SK-N-MC (cell line): ENCODE measurements around the gene CTDSP1.

Experiments used
- DNase-seq: peaks from one replicate; pipeline ENCODE4 v3.0.0-alpha.2; 2011; ENCODE audit warnings: low read depth, low spot score
- H3K27ac ChIP-seq: fragments of 200-600 bp; sonication (generic); 2 replicates; pipeline ENCODE4 v1.5.1; 2016; ENCODE audit warnings: mixed run types
- H3K36me3 ChIP-seq: fragments of 200-600 bp; sonication (generic); 2 replicates; pipeline ENCODE4 v1.6.1; 2017; ENCODE audit warnings: antibody characterized with exemption, low read length, mixed read lengths; ENCODE audit not compliant: insufficient read depth
- H3K4me3 ChIP-seq: fragments of 200-600 bp; sonication (generic); 2 replicates; pipeline ENCODE4 v1.5.1; 2016
- H3K9ac ChIP-seq: fragments of 200-600 bp; sonication (generic); 2 replicates; pipeline ENCODE4 v1.8.0; 2017; ENCODE audit warnings: mixed run types, mixed read lengths; ENCODE audit not compliant: insufficient read length
- H3K9me3 ChIP-seq: fragments of 200-600 bp; sonication (generic); 2 replicates; pipeline ENCODE4 v1.6.1; 2017; ENCODE audit warnings: low read depth, mild to moderate bottlenecking, antibody characterized with exemption, low read length, moderate library complexity, mixed read lengths
- EZH2 ChIP-seq: fragments of 200-600 bp; sonication (generic); IDR thresholded peaks from one replicate; pipeline ENCODE4 v1.6.1; 2017; ENCODE audit warnings: antibody characterized with exemption
- FOXP2 ChIP-seq: optimal IDR thresholded peaks from 2 replicates; pipeline ENCODE3; 2011; ENCODE audit warnings: mild to moderate bottlenecking, moderate library complexity; ENCODE audit not compliant: insufficient read depth; ENCODE audit errors: extremely low read length, control extremely low read depth
- POLR2AphosphoS5 ChIP-seq: IDR thresholded peaks from 2 replicates; pipeline ENCODE4 v1.6.1; 2012; ENCODE audit warnings: mild to moderate bottlenecking, low read depth, low read length, borderline replicate concordance

CTDSP1 gene

GRCh38 chr2:218395826-218396687 lies 3.6 kb upstream of the CTDSP1 start:
- Histone ChIP-seq H3K36me3 (no peaks in the 10 kb centered on the region), H3K9me3 (no peaks in the 10 kb centered on the region), H3K27ac (peak overlapping the region; percentile 97), H3K9ac (peak overlapping the region; percentile 90), H3K4me3 (peak overlapping the region; percentile 94)
- DNase-seq: peak; percentile 89
- TF ChIP-seq FOXP2 (peak; percentile 15), POLR2AphosphoS5 (peak; percentile 74), EZH2 (no peak)

GRCh38 chr2:218396688-218397462 lies 2.8 kb upstream of the CTDSP1 start:
- Histone ChIP-seq H3K4me3 (peak overlapping the region; percentile 94), H3K9me3 (no peaks in the 10 kb centered on the region), H3K27ac (peak overlapping the region; percentile 97), H3K36me3 (peaks cover 7% of the 10 kb centered on the region; the same call in 1 of the 2 replicates), H3K9ac (peak overlapping the region; percentile 90)
- DNase-seq: no peak
- TF ChIP-seq POLR2AphosphoS5 (no peak), EZH2 (no peak), FOXP2 (no peak)

DNA sequence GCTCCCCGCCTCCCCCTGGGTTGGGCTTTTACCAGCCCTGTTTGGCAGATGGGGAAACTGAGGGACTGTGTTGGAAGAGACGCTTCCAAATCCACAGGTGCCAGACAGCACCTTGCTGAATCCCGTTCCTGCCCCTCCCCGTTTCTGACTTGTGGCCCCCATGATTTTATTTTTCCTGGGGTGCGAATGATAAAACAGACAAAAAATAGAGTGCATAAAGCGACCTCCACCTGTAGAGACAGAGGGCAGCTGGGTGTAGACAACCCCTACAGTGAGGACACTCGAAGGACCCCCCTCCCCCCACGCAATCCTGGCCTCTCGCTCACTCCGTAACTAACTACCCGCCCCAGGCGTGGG lies 2.2 kb upstream of the CTDSP1 start:
- peaks cover 12% of the 10 kb centered on the region; the same call in 1 of the 2 replicates for H3K36me3 ChIP-seq
- no peak for TF ChIP-seq EZH2
- no peak for TF ChIP-seq FOXP2
- no peak for TF ChIP-seq POLR2AphosphoS5
- H3K9me3 ChIP-seq: no peaks in the 10 kb centered on the region
- peak overlapping the region; percentile 97 for H3K27ac ChIP-seq
- H3K4me3 ChIP-seq: peak overlapping the region; percentile 94
- no peak for DNase-seq
- peak overlapping the region; percentile 45 for H3K9ac ChIP-seq

- Histone ChIP-seq H3K9ac (no peak overlapping the region), H3K4me3 (peak overlapping the region; percentile 94), H3K9me3 (no peaks in the 10 kb centered on the region), H3K27ac (peak overlapping the region; percentile 97), H3K36me3 (peaks cover 17% of the 10 kb centered on the region; the same call in 1 of the 2 replicates)
- DNase-seq: no peak
- TF ChIP-seq POLR2AphosphoS5 (0 out of 2 replicates have a peak, but pooled peaks have one; percentile 9), FOXP2 (no peak), EZH2 (no peak)
Observed at GRCh38 chr2:218397820-218398436, 1.7 kb upstream of the CTDSP1 start.

DNA sequence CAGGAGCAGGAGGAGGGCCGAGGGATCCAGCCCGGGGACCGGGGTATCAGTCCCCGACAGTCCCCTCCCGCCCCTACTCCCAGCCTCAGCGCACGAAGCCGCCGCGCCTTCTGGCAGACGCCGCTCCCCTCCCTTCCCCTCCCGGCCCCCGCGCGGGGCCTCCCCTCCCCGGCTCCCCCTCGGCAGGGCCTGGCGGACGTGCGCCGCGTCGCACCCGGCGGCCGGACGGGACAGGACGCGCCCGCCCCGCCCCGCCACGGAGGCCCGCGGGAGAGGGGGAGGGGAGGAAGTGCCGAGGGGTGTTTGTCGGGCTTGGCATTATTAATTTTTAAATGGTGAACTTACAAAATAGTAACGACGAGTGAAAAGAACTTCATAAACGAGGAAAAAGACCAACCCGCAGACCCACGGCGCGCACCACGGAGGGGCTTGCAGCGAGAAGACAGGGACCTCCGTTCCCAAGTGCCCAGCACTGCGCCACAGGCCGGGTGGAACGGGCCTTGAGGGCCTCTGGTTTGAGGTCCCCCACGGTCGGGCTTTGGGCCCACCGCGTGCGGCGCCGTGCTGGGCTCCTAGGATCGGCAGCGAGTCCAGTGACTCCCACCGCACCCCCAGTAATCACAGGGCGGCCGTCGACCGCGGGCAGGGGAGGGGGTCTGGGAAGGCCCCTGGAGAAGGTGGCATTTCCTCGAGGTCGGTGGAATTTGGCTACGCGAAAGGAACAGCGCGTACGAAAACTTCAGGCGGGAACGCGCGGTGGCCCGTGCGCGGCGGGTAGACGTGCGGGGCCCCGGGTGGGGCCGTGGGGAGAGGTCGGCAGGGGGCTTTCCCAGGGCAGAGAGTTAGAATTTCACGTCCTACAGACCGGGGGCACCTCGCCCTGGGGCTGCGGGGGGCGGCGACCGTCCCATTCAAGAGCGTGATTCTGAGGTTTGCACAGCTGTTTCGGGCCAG lies 954 bp upstream of the CTDSP1 start:
- Histone ChIP-seq H3K4me3 (peak overlapping the region; percentile 94), H3K9ac (peak overlapping the region; percentile 27), H3K36me3 (peaks cover 21% of the 10 kb centered on the region; the same call in 1 of the 2 replicates), H3K27ac (peak overlapping the region; percentile 97), H3K9me3 (no peaks in the 10 kb centered on the region)
- TF ChIP-seq FOXP2: no peak
- TF ChIP-seq POLR2AphosphoS5: no peak
- TF ChIP-seq EZH2: no peak
- no peak for DNase-seq

DNA sequence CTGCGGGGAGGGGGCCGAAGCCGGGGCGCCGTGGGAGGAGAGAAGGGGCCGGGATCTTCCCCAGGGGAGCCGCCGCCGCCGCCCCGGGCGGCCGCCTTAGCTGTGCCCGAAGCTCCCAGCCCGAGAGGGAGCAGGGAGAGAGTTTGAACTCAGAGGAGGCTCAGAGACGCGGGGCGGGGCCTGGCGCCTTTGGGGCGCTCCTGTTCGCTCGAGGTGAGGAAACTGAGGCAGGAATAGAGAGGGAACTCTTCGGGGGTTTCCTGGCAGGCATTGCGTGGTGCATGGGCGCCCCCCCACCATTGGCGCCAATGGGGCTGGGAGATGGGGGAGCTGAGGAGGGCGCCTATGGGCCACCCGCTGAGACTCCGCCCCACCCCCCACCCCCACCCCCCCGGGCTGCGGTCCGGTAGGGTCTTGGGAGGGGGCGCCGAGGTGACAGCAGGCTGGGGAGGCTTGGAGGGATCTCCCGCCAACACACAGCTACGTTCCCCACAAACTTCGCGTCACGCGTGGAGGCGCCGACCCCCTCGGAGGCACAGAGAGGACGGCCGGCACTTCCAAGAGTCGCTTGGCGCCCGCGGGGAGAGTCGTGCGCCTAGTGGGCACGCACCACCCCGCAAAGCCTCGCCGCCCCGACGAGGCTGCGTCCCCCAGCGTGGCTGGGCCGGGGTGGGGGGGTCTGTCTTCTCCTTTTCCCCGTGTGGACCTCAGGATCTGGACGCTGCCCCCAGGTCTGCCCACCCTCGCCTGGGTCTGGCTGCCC lies 680 bp downstream of the CTDSP1 start:
- H3K36me3 ChIP-seq: peaks cover 21% of the 10 kb centered on the region; the same call in 1 of the 2 replicates
- no peak for DNase-seq
- no peaks in the 10 kb centered on the region for H3K9me3 ChIP-seq
- peak overlapping the region; percentile 93 for H3K9ac ChIP-seq
- TF ChIP-seq POLR2AphosphoS5 (0 out of 2 replicates have a peak, but pooled peaks have one; percentile 13), EZH2 (no peak), FOXP2 (no peak)
- H3K27ac ChIP-seq: peak overlapping the region; percentile 93
- H3K4me3 ChIP-seq: peak overlapping the region; percentile 91
